Measurements from ENCODE around the gene C15orf62. TPM values are rescaled to one million over a fixed set of nuclear protein-coding genes. Genes with fewer than 3 reads are reported as not detected.

Gene C15orf62
- total RNA-seq, 1 donor from 2014 or later: 1.4 TPM

GRCh38 chr15:40819048-40819447 lies 49.3 kb downstream of the C15orf62 start:
- Histone ChIP-seq H3K4me3 (ENCODE audit: low read depth, low read length) (no peak overlapping the region), H3K27me3 (ENCODE audit: control insufficient read depth, insufficient read depth, low read length) (no peaks in the 10 kb centered on the region), H3K36me3 (ENCODE audit: control insufficient read depth, insufficient read depth, low read length) (no peaks in the 10 kb centered on the region)
- TF ChIP-seq, protein P1, sequence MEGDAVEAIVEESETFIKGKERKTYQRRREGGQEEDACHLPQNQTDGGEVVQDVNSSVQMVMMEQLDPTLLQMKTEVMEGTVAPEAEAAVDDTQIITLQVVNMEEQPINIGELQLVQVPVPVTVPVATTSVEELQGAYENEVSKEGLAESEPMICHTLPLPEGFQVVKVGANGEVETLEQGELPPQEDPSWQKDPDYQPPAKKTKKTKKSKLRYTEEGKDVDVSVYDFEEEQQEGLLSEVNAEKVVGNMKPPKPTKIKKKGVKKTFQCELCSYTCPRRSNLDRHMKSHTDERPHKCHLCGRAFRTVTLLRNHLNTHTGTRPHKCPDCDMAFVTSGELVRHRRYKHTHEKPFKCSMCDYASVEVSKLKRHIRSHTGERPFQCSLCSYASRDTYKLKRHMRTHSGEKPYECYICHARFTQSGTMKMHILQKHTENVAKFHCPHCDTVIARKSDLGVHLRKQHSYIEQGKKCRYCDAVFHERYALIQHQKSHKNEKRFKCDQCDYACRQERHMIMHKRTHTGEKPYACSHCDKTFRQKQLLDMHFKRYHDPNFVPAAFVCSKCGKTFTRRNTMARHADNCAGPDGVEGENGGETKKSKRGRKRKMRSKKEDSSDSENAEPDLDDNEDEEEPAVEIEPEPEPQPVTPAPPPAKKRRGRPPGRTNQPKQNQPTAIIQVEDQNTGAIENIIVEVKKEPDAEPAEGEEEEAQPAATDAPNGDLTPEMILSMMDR (IDR thresholded peaks at IDR 0.05; ENCODE audit: insufficient read depth, low read length, poor library complexity, severe bottlenecking): no peak
- DNase-seq (ENCODE audit: low read depth): no peak

DNA sequence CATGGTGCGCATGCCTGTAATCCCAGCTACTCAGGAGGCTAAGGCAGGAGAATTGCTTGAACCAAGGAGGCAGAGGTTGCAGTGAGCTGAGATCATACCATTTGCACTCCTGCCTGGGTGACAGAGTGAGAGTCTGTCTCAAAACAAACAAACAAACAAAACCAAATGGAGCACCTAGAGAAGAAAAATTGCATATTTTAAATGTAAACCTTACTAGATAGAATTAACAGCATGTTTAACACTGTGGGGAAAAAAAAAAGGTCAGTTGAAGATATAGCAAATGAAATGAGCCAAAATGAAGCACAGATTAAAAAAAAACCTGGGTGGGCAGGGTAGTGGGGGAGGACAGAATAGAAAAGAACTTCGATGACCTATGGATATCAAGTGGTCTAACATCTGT lies 51.4 kb downstream of the C15orf62 start:
- H3K4me3 ChIP-seq (ENCODE audit: low read depth, low read length): no peak overlapping the region
- TF ChIP-seq, protein P1 (IDR thresholded peaks at IDR 0.05; ENCODE audit: insufficient read depth, low read length, poor library complexity, severe bottlenecking): no peak
- no peak for DNase-seq (ENCODE audit: low read depth)
- no peaks in the 10 kb centered on the region for H3K36me3 ChIP-seq (ENCODE audit: control insufficient read depth, insufficient read depth, low read length)
- H3K27me3 ChIP-seq (ENCODE audit: control insufficient read depth, insufficient read depth, low read length): no peaks in the 10 kb centered on the region

Other genes with a start within 250 kb of the C15orf62 start
- gene CCDC32, start 204.9 kb upstream of the C15orf62 start, total RNA-seq: 23.5 and 39.0 TPM in 2 replicates
- gene RPUSD2, start 200.7 kb upstream of the C15orf62 start, total RNA-seq: 17.6 and 18.1 TPM in 2 replicates
- gene KNL1, start 175.7 kb upstream of the C15orf62 start, total RNA-seq: 3.2 and 3.8 TPM in 2 replicates
- gene RAD51, start 74.8 kb upstream of the C15orf62 start, total RNA-seq: 1.3 and 2.7 TPM in 2 replicates
- gene RMDN3, start 14.7 kb upstream of the C15orf62 start, total RNA-seq: 26.5 and 33.5 TPM in 2 replicates
- 13.2 and 24.9 TPM in 2 replicates for gene GCHFR, start 5.9 kb upstream of the C15orf62 start, total RNA-seq
- gene ZFYVE19, start 37.1 kb downstream of the C15orf62 start, total RNA-seq: 21.8 and 34.7 TPM in 2 replicates
- 20.0 and 59.2 TPM in 2 replicates for gene DNAJC17, start 37.5 kb downstream of the C15orf62 start, total RNA-seq
- not detected in 2 replicates for gene PPP1R14D, start 58.7 kb downstream of the C15orf62 start, total RNA-seq
- 306 and 342 TPM in 2 replicates for gene SPINT1, start 74.1 kb downstream of the C15orf62 start, total RNA-seq
- 2.0 and 3.6 TPM in 2 replicates for gene RHOV, start 104.3 kb downstream of the C15orf62 start, total RNA-seq
- gene VPS18, start 124.5 kb downstream of the C15orf62 start, total RNA-seq: 66.0 and 69.4 TPM in 2 replicates
- gene DLL4, start 159.4 kb downstream of the C15orf62 start, total RNA-seq: 0.50 and 0.82 TPM in 2 replicates
- gene CHAC1, start 183.5 kb downstream of the C15orf62 start, total RNA-seq: 84.4 and 86.3 TPM in 2 replicates

All from kidney epithelial cell (primary cell).